ENCODE results near the gene TIRAP.

TIRAP gene

GRCh38 chr11:126327281-126328000, 44.5 kb downstream of the TIRAP start:
- DNase-seq = no peak

GRCh38 chr11:126328001-126328390, 45.1 kb downstream of the TIRAP start:
- no peak for DNase-seq

GRCh38 chr11:126328444-126328843, 45.6 kb downstream of the TIRAP start:
- DNase-seq = no peak

- DNase-seq = no peak
Observed at GRCh38 chr11:126328938-126329643, 46.2 kb downstream of the TIRAP start.

GRCh38 chr11:126329644-126330211, 46.8 kb downstream of the TIRAP start:
- no peak for DNase-seq

- DNase-seq = no peak
Observed at GRCh38 chr11:126331286-126331685, 48.4 kb downstream of the TIRAP start.

GRCh38 chr11:126332221-126332711, 49.4 kb downstream of the TIRAP start:
- no peak for DNase-seq

GRCh38 chr11:126333142-126333541, 50.2 kb downstream of the TIRAP start:
- peak; percentile 65 for DNase-seq

GRCh38 chr11:126334659-126335462, 52.0 kb downstream of the TIRAP start:
- DNase-seq = no peak

- DNase-seq = no peak
Observed at GRCh38 chr11:126335463-126335760, 52.5 kb downstream of the TIRAP start.

- DNase-seq = no peak
Observed at GRCh38 chr11:126336138-126336541, 53.2 kb downstream of the TIRAP start.

- DNase-seq = no peak
Observed at GRCh38 chr11:126336671-126337101, 53.8 kb downstream of the TIRAP start.

GRCh38 chr11:126337126-126337473, 54.2 kb downstream of the TIRAP start:
- no peak for DNase-seq

GRCh38 chr11:126337474-126338241, 54.8 kb downstream of the TIRAP start:
- DNase-seq = no peak

- DNase-seq = no peak
Observed at GRCh38 chr11:126338346-126339055, 55.6 kb downstream of the TIRAP start.

- DNase-seq = no peak
Observed at GRCh38 chr11:126339073-126339862, 56.4 kb downstream of the TIRAP start.

GRCh38 chr11:126339863-126340434, 57.1 kb downstream of the TIRAP start:
- DNase-seq = no peak

- DNase-seq = no peak
Observed at GRCh38 chr11:126340960-126341606, 58.2 kb downstream of the TIRAP start.

GRCh38 chr11:126341760-126342161, 58.9 kb downstream of the TIRAP start:
- DNase-seq = no peak

GRCh38 chr11:126343051-126343450, 60.2 kb downstream of the TIRAP start:
- DNase-seq = no peak

Data from NCI-H2029 treated with DMSO at 0.1 percent for 48 hours (cell line).